ENCODE results near the gene CR1L. TPM values are rescaled to one million over a fixed set of nuclear protein-coding genes. Genes with fewer than 3 reads are reported as not detected.

The CR1L gene
- total RNA-seq, 4 donors from 2014 or later: not detected

DNA sequence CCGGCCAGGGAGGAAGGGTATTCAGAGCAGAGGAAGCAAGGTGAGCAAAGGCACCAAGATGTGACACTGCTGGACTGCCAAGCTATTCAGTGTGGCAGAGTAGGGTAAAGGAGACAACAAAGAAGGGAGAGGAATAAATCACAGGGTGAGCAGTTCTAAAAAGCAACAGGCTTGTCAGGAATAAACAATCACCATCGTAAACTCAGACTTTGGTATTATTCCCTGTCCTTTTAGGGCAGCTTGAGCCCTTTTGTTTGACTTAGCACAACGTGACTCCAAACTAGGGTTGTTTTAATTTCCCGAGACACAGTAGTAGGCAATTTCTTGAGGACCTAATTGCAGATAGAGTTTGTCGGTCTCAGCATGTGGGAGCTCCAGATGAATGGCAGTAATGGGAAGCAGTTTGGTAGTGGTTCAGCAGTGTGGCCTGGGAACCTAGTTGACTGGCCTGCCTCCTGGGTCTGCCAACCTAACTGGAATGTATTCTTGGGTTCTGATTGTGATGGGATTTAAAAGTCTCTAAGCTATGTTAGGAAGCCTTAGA lies 4.3 kb downstream of the CR1L start:
- no peak for DNase-seq (ENCODE audit: low spot score)
- TF ChIP-seq, protein P1, sequence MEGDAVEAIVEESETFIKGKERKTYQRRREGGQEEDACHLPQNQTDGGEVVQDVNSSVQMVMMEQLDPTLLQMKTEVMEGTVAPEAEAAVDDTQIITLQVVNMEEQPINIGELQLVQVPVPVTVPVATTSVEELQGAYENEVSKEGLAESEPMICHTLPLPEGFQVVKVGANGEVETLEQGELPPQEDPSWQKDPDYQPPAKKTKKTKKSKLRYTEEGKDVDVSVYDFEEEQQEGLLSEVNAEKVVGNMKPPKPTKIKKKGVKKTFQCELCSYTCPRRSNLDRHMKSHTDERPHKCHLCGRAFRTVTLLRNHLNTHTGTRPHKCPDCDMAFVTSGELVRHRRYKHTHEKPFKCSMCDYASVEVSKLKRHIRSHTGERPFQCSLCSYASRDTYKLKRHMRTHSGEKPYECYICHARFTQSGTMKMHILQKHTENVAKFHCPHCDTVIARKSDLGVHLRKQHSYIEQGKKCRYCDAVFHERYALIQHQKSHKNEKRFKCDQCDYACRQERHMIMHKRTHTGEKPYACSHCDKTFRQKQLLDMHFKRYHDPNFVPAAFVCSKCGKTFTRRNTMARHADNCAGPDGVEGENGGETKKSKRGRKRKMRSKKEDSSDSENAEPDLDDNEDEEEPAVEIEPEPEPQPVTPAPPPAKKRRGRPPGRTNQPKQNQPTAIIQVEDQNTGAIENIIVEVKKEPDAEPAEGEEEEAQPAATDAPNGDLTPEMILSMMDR (IDR thresholded peaks at IDR 0.05): no peak
- ATAC-seq (ENCODE audit: low FRiP score): no peak

DNA sequence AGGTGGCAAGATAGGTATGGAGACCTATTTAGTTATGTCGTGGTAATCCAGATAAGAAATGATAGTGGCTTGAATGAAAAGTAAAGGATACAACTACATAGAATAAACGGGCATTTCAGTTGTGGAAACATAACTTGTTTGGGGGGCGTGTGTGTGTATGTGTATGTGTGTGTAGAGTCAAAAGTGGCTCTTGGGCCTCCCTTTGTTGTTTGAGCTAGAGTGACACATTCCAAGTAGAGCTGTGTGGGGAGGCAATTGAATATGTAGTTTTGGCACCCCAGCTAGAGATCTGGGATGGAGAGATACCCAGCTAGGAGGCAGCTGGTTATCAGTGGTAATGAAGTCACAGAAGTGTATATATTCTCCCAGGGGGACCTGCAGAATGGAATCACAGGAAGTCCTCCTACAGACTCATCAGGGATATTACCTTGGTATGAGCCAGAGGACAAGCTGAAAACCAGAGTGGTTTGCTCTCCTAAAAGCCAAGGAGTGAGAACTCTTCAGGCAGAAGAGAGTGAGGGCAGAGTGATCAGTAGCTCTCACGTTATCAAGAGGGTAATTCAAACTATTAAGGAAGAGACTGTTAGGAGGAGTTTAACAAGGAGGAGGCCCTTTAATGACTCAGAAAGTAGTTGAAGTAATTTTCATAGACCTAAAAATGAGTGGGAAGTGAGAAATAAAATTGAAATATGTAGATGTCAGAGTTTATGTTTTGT lies 5.1 kb downstream of the CR1L start:
- DNase-seq (ENCODE audit: low spot score): no peak
- TF ChIP-seq, protein P1 (IDR thresholded peaks at IDR 0.05): no peak
- no peak for ATAC-seq (ENCODE audit: low FRiP score)

DNA sequence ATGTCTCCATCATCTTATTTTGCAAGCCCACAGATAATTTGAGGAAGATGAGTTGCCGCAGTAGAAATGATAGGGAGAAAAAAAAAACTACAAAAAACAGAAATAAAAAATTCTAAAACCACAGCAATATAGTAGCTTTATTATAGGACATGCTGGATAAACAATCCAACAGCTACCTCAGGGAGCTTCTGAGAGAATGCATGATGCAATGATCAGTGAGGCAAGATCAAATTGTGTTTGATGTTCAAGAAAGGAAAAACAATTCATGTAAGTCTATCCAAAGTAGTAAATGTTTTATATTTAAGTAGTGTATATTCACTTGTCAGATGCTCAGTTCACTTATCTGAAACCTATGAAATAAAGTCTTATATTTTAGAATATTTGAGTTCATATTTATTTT lies 6.7 kb downstream of the CR1L start:
- ATAC-seq (ENCODE audit: low FRiP score) (no peak), DNase-seq (ENCODE audit: low spot score) (no peak)
- TF ChIP-seq, protein P1 (IDR thresholded peaks at IDR 0.05): no peak

DNA sequence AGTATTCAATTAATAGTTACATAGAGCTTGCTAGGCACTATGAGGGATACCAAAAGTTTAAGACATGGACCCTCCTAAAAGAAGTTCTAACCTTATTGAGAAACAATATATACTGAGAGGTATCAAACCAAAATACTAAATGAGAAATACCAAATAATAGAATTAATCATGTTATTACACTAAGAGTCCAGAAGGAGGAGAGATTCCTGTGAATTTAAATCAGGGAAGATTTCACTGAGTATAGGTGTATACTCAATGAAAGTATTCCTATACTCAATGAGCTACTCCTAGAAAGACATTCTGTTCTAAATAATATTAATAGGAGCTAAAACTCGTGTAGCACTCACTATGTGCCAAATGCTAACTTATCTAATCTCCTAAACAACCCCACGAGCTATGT lies 9.4 kb downstream of the CR1L start:
- ATAC-seq (ENCODE audit: low FRiP score): no peak
- TF ChIP-seq, protein P1 (IDR thresholded peaks at IDR 0.05): no peak
- no peak for DNase-seq (ENCODE audit: low spot score)

DNA sequence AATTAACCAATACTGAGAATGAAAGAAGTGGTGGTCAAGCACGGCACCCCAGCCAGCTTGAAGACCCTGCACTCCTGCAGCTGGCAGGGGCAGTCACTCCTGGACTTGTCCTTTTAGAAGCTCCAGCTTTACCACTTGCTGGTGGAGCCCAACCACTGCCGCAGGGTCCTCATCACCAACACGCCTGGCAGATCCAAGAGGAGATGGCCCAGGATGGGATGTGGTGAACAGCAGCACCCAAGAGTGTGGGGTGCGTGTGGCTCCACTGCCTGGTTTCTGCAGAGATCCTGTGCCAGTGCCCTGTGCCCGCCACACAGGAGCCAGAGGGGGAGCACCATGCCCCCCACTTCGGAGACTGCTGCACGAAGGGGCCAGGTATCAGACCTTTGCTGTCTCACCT lies 13.5 kb downstream of the CR1L start:
- TF ChIP-seq, protein P1 (IDR thresholded peaks at IDR 0.05): no peak
- ATAC-seq (ENCODE audit: low FRiP score) (no peak), DNase-seq (ENCODE audit: low spot score) (no peak)

DNA sequence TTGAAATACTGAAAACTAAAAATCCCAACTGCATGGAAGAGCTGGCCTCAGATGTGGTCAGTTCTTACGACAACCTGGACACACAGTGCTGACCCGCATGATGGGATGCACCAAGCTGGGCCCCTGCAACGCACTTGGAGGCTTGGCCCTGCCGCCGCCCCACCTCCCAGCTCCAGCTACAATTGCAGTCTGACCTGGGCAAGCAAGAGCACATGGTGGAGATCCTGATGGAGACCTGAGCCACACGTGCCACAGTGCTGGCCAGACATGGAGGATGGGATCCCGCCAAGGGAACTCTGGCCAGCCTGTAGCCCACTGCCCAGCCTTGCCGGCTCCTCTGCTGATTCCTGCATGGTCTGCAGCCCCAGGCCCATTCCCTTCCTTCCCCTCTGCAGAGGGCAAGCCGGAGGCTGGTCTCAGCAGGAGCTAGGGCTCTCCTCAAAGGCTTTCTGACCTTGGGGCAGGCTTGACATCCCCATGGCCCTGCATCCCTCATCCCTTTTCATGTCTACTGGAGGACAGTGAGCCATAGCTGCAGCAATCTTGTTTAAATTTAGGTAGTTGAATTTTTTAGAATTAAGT lies 14.1 kb downstream of the CR1L start:
- DNase-seq (ENCODE audit: low spot score): no peak
- TF ChIP-seq, protein P1 (IDR thresholded peaks at IDR 0.05): no peak
- ATAC-seq (ENCODE audit: low FRiP score): no peak

Data from omental fat pad (tissue), 4 donors.